IMR-90 (cell line): ENCODE data around the gene KLF9.

Experiments
- BHLHE40 ChIP-seq: fragments of 150-350 bp; IDR thresholded peaks from 2 replicates; pipeline ENCODE4 v1.6.1; 2016; ENCODE audit warnings: mild to moderate bottlenecking, low read depth, low read length
- CTCF ChIP-seq: conservative IDR thresholded peaks from 2 replicates; pipeline ENCODE4 v1.5.1; 2012; ENCODE audit warnings: mild to moderate bottlenecking, low read depth, low read length, improper control_type of control experiment
- MAFK ChIP-seq: IDR thresholded peaks from 2 replicates; pipeline ENCODE4 v1.6.1; 2012; ENCODE audit warnings: low read depth, low read length, improper control_type of control experiment
- MAZ ChIP-seq: IDR thresholded peaks from 2 replicates; pipeline ENCODE4 v1.6.1; 2012; ENCODE audit warnings: low read depth, mild to moderate bottlenecking, low read length, improper control_type of control experiment, moderate library complexity, borderline replicate concordance
- RCOR1 ChIP-seq: IDR thresholded peaks from 2 replicates; pipeline ENCODE4 v1.6.1; 2012; ENCODE audit warnings: mild to moderate bottlenecking, low read length, improper control_type of control experiment; ENCODE audit not compliant: insufficient replicate concordance
- RFX5 ChIP-seq: IDR thresholded peaks from 2 replicates; pipeline ENCODE4 v1.8.0; 2012; ENCODE audit warnings: low read depth, mild to moderate bottlenecking, low read length, moderate library complexity
- TF ChIP-seq, protein P1 (sequence below): fragments of 150-350 bp; IDR thresholded peaks from 2 replicates; pipeline ENCODE4 v1.6.1; 2017; ENCODE audit warnings: mild to moderate bottlenecking, antibody characterized with exemption, low read length, low read depth

- no peak for TF ChIP-seq RFX5
- TF ChIP-seq, protein P1, sequence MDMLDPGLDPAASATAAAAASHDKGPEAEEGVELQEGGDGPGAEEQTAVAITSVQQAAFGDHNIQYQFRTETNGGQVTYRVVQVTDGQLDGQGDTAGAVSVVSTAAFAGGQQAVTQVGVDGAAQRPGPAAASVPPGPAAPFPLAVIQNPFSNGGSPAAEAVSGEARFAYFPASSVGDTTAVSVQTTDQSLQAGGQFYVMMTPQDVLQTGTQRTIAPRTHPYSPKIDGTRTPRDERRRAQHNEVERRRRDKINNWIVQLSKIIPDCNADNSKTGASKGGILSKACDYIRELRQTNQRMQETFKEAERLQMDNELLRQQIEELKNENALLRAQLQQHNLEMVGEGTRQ = no peak
- no peak for TF ChIP-seq CTCF
- TF ChIP-seq MAZ = no peak
- TF ChIP-seq RCOR1 = no peak
- no peak for TF ChIP-seq BHLHE40
- no peak for TF ChIP-seq MAFK
These were observed 37.9 kb upstream of the KLF9 start for GRCh38 chr9:70452365-70452764.
